GM12878 (cell line): ENCODE data around the gene PITPNC1.

Experiments used
- CTCF ChIP-seq, 3 experiments: IDR thresholded peaks in 2 of 3; conservative IDR thresholded peaks in 1 of 3; 2 replicates each; pipeline ENCODE4 v1.5.1; 2011; ENCODE audit warnings: low read depth in 3 of 3, low read length in 3 of 3, mild to moderate bottlenecking in 3 of 3, control low read depth in 2 of 3, moderate library complexity in 2 of 3, inconsistent platforms in 1 of 3, mixed read lengths in 1 of 3; ENCODE audit not compliant: control insufficient read depth in 2 of 3, insufficient read depth in 1 of 3; ENCODE audit errors: extremely low read depth in 1 of 3
- JUNB ChIP-seq: IDR thresholded peaks from 2 replicates; pipeline ENCODE4 v1.6.1; 2016; ENCODE audit warnings: antibody characterized with exemption, mild to moderate bottlenecking
- MXI1 ChIP-seq: fragments of 150-350 bp; IDR thresholded peaks from 2 replicates; pipeline ENCODE4 v1.6.1; 2011; ENCODE audit warnings: low read depth, mild to moderate bottlenecking, inconsistent platforms, low read length, improper control_type of control experiment
- SIN3A ChIP-seq: IDR thresholded peaks from 2 replicates; pipeline ENCODE4 v1.6.1; 2012; ENCODE audit warnings: low read depth, low read length, improper control_type of control experiment
- SMC3 ChIP-seq: IDR thresholded peaks from 2 replicates; pipeline ENCODE4 v1.6.1; 2011; ENCODE audit warnings: low read length, improper control_type of control experiment, borderline replicate concordance
- YY1 ChIP-seq: IDR thresholded peaks from 2 replicates; pipeline ENCODE4 v1.6.1; 2011; ENCODE audit warnings: low read depth, mild to moderate bottlenecking, low read length
- TF ChIP-seq, protein P1 (sequence below): IDR thresholded peaks from 2 replicates; pipeline ENCODE4 v1.6.1; 2011; ENCODE audit warnings: borderline replicate concordance, low read depth, mild to moderate bottlenecking, moderate library complexity, mixed read lengths, low read length; ENCODE audit not compliant: insufficient read depth; ENCODE audit errors: extremely low read length

DNA sequence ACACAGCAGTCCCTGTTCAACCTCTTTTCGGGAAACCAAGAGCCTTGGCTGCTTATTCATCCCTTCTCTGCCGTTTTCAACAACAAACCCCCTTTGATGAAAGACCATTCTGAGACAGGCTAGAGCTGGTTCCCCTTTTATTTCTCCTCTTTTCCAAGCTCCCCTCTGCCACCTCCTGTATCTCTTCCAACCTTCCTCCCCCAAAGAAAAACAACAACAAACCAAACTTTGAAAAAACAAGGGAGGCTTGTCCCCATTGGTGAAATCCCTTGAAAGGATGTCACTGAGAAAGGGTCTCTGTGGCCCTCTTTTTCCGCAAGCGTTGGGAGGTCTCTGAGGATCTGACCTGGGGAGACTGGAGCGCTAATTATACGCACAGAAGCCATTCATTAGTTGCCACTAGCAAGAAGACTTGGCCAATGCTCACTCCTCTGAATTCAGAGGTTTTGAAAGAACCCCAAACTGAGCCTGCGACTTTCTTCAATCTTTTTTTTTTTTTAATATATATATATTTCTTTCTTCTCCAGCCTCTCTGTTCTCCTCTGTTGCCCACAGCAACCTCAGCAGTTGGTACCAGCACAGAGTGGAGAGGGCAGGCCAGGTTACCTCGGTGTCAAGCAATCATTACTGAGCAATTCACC lies 101.4 kb downstream of the PITPNC1 start:
- TF ChIP-seq CTCF (IDR thresholded peaks at IDR 0.05 in 2 of 3, conservative IDR thresholded peaks at IDR 0.05 in 1 of 3; ENCODE audit: control insufficient read depth in 2 of 3, extremely low read depth in 1 of 3, insufficient read depth in 1 of 3, low read depth in 3 of 3, low read length in 3 of 3) (no peak), SMC3 (no peak), MXI1 (no peak), SIN3A (no peak), JUNB (no peak), YY1 (no peak)
- TF ChIP-seq, protein P1, sequence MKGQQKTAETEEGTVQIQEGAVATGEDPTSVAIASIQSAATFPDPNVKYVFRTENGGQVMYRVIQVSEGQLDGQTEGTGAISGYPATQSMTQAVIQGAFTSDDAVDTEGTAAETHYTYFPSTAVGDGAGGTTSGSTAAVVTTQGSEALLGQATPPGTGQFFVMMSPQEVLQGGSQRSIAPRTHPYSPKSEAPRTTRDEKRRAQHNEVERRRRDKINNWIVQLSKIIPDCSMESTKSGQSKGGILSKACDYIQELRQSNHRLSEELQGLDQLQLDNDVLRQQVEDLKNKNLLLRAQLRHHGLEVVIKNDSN: no peak
